Thyroid gland (tissue), 4 donors: ENCODE data around the gene BRAF.

Experiments
- POLR2A ChIP-seq, 2 donors: fragments of 450-650 bp; IDR thresholded peaks; one replicate each; pipeline ENCODE4 v1.6.1; 2017; ENCODE audit warnings: antibody characterized with exemption in 2 of 2, mild to moderate bottlenecking in 2 of 2, moderate library complexity in 1 of 2
- TF ChIP-seq, protein P1 (sequence below), 6 experiments: fragments of 200-600 bp in 3 of 6; fragments of 450-650 bp in 3 of 6; sonication (generic) in 3 of 6; IDR thresholded peaks; one replicate each; pipeline ENCODE4 v1.5.1; 2016 to 2019; ENCODE audit warnings: antibody characterized with exemption in 6 of 6, mild to moderate bottlenecking in 2 of 6, inconsistent platforms in 1 of 6, moderate library complexity in 1 of 6

DNA sequence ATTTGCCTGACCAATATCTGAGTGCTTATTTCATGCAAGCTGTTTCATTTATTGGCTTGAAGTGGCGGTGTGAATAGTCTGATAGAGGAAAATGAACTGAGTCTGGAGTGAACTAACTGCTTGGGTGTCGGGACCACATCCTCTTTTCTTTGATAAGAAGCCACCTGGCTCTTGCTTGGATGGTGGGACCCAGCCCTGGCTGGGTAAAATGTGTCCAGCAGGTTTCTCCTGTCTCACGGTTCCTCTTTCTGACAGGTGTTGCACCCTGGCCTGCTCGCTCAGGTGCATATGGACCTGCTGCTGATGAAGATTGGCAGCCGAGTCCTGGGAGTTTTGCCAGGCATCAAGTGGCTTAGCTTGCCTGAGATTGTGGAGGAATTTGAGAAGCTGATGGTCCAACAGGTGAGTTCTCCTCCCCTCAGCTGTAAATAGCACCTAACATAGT lies 250.4 kb downstream of the BRAF start:
- TF ChIP-seq, protein P1, sequence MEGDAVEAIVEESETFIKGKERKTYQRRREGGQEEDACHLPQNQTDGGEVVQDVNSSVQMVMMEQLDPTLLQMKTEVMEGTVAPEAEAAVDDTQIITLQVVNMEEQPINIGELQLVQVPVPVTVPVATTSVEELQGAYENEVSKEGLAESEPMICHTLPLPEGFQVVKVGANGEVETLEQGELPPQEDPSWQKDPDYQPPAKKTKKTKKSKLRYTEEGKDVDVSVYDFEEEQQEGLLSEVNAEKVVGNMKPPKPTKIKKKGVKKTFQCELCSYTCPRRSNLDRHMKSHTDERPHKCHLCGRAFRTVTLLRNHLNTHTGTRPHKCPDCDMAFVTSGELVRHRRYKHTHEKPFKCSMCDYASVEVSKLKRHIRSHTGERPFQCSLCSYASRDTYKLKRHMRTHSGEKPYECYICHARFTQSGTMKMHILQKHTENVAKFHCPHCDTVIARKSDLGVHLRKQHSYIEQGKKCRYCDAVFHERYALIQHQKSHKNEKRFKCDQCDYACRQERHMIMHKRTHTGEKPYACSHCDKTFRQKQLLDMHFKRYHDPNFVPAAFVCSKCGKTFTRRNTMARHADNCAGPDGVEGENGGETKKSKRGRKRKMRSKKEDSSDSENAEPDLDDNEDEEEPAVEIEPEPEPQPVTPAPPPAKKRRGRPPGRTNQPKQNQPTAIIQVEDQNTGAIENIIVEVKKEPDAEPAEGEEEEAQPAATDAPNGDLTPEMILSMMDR (IDR thresholded peaks at IDR 0.05): no peak
- no peak for TF ChIP-seq POLR2A (IDR thresholded peaks at IDR 0.05)
